Measurements from ENCODE around the gene CSF3R.

Gene CSF3R

DNA sequence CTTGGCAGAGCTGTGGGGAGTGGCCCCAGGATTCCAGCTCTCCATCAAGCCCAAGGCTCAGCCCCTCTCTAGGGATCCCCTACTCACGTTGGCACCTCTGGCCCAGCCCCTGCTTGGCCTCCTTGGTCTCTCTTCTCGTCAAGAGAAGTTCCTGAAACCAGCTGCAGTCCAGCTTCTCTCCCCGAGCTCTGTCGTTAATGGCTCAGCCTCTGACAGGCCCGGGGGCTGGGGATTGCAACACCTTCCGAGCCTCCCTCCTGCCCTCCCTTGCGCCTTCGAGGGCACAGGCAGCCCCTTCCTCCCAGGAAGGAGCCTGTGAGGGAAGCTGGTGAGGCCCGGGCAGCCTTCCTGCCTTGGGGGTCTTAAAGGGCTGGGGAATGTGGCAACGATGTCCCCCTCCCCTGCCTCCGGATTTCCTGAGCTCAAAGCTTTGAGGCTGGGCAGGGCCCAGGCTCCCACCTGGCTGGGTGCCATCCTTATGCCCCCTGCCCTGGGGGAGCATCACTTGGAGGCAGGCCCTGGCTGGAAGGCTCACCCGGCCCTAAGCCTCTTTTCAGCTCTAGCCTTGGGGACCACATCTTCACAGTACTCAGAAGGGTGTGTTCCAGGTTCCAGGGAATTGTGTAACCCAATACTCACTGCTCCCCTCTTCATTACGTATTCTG is at the start of gene CSF3R:
TSS of gene CSF3R (minus strand) at position 190 of the 665 bp plus-strand sequence. CDS start 3,417 bp downstream, outside the sequence.
- DNase-seq (ENCODE audit: low read depth) = no peak

DNA sequence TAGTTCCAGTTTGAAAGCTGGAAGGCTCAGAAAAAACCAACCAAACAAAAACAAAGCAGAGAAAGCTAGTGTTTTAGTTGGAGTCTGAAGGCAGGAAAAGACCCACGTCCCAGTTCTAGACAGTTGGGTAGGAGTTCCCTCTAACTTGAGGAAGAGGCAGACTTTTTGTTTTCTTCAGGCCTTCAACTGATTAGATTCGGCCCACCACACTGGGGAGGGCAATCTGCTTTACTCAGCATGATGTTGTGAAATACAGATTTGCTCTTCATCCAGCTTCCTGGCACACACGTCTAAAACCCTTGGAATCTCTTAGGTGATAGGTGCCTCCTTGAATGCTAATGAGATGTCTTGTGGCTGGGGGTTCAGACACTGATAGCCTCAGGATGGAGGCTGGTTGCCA is 49.1 kb upstream of the CSF3R start:
- no peak for DNase-seq (ENCODE audit: low read depth)

DNA sequence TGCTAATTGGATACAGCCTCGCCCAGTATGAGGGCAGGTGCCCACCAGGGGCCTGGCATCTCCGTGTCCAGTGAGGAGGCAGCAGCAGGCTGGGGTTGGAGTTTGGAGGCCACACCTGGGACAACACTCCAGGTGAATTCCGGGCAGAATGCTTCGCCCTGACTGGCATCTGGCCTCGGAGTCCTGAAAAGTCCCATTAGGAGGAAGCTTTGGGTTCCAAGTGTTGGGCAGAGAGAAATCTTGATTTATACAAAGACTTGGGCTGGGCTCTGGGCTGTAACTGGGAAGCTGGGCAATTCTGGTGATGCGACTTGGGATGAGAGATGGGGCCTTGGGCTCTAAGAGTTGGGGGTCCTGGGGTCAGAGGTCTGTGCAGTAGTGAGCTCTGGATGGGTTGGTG is 48.1 kb upstream of the CSF3R start:
- DNase-seq (ENCODE audit: low read depth) = no peak

DNA sequence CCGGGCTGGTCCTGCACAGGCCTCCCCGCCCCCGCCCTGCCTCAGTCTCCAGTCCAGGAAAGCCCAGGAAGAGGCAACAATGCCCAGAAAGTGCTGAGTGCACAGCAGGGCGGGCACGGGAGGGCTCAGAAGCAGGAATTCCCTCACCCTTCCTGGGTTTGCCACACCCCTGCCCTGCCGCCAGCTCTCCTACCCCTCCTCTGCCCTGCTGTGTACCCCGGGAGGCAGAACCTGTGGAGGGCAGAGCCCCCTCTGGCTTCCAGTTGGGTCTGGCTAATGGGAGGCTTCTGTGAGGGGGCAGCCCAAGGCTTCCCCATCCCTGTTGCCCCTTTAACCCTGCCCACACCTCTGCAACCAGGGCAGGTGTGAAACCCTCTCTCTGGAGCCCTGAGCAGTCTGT is 47.5 kb upstream of the CSF3R start:
- DNase-seq (ENCODE audit: low read depth) = no peak

DNA sequence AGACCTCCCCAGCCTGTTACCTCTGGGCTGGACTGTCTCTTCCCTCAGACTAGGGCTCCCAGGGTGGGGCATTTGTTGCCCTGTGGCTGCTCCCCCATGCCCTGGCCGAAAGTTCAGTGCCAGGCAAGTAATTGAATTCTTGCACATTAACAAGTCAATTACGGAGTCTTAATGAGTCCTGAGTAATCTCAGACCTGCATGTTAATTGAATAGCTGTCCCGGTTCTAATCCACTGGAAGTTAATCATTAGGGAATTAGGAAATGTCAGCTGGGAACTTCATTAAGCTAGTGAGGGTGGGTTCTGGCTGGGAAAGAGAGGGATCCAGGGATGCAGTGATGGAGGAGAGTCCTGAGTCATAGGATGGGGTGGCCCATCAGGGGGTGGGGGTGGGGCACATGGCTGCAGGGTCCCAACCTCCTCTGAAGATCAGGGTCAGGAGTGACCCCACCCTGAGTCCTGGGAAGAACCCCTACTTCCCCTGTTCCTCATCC is 47.1 kb upstream of the CSF3R start:
- DNase-seq (ENCODE audit: low read depth) = no peak

DNA sequence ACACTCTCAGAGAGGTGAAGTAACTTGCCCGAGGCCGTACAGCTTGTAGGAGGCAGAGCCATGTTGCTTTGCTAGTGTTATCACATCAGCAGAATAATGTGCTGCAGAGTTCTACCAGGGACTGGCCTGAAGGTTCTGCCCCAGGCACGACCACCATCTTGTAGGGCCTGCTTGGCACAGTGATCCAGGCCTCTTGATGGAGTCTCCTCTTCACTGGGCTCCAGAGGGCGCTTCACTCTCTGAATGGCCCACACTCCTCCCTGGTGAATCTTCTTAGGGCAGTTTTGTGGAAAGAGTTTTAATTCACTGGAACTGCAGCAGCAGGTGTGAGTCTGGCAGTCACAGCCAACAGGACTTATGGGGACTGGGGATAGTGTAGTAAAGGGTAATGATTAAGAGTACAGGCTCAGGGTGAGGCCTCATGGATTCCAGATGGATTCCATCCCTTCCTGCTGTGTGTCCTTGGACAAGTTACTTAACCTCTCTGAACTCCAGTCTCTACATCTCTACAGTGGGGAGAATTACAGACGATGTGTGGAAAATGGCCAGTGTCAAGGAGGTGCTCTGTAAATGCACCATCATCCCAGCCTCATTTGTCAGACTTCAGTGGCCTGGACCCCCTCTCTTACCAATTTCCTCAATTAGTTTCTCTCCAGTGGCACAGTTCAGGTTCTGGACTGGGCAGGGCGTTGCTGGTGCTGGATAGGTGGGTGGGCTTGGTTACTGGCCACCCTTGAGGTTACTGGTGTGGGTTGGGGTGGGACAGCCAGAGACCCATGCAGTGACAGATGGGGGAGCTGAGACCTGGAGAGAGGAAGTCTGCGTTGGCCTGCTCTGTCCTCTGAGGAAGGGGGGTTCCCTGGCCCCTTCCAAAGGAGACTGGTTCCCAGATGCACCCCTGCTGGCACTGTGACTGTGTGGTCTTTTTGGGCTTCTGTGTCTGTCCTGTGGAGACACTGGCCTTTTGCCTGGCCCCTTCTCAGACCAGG is 45.9 kb upstream of the CSF3R start:
- no peak for DNase-seq (ENCODE audit: low read depth)

DNA sequence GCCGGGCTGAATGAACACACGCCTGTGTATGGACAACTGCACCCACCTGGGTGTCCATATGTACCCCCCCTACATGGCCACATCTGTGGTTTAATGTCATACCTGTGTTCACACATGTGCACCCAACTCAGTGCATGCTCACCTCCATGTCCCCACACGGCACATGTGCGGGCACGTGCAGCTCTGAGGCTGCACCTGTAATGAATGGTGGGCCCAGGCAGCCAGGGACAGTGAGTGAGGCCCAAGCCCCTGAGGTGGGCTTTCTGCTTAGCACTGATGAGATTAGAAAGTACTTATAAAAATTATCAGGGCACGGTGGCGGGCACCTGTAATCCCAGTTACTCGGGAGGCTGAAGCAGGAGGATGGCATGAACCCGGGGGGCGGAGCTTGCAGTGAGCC is 42.5 kb upstream of the CSF3R start:
- DNase-seq (ENCODE audit: low read depth) = no peak

DNA sequence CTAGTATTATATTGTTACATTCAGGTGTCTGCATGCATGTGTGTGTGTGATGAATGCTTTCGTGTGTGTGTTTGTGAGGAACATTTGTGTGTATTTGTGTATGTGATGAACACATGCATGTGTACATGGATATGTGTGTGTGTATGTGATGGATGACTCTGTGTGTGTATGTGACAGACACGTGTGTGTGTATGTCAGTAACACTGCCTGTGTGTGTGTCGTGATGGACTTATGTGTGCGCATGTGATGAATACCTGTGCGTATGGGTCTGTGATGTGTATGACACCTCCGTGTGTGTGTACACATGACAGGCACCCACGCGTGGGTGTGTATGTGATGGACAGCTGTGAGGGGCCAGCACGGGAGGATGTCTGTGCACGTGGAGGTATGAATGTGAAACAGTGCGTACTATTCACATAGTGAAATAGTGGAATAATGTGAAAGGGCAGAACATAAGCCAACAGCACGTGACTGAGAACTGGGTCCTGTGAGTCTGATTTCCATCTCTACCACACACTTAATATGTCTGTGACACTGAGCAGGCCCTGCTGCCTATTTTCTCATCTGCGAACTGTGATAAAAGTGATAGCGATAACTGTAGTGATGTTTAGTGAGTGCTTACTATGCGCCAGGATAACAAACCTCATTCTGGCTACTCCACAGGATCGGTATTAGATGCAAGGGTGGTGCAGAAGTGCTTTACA is 41.8 kb upstream of the CSF3R start:
- DNase-seq (ENCODE audit: low read depth) = no peak

DNA sequence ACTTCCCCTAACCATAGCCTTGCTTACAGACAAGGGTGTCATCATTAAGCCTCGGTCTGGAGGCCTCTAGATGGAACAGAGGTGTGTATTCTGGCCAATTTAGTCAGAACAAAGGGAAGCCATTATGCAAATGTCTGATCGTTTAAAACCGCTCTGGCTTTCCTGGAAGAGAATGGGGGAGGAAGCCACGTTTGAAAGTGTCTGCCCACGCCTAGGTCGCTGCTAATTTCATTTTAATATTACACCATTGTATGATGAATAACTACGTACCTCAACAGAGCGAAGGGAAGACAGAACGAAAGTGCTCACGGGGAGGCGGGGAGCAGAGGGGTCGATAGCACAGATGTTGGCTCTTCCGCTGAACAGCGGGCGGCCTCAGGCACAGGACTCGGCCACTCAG is 41.1 kb upstream of the CSF3R start:
- peak; percentile 3 for DNase-seq (ENCODE audit: low read depth)

DNA sequence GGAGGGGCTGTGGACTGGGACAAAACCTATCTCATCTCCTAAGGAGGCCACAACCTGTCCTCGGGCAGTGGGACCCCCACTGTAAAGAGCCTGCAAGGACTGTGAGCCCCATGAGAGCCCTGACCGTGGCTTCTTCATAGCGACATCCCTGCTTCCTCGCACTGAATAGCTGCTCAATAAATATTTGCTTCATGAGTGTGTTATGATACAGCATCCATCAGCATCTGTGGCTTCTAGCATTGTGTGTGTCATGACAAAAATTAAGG is 40.5 kb upstream of the CSF3R start:
- no peak for DNase-seq (ENCODE audit: low read depth)

DNA sequence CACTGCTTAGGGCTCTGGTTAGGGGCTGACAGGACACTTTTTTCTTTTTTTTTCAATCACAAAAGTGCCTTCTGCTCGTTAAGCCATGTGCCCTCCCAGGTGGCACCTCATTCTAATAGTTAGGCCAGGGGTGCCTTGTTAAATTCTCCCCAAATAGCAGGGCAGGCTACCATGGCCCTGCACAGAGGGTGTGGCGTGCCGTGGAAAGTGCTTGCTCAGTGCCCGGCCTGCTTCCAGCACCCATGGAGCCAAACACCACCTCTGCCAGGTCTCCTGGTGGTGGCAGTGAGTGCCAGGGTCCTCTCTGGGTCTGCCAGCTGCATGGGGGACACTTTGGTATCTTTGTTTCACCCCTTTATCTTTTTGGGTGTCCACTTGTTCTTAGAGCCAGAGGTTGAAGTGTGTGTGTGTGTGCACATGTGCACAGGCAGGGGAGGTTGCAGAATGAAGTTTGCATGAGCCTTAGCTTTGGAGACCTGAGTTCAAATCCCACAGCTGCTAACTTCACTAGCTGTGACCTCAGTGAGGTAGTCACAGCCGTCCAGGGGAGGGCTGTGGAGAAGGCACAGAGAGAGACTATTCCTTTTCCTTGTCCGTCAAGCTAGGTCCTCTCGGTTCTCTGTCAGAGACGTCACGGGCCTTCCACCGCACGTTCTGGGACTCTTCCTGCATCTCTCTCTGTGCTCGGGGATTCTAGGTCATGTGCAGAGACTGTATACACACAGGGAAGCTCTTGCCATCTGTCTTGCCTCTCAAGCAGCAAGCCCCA is 39.9 kb upstream of the CSF3R start:
- DNase-seq (ENCODE audit: low read depth) = no peak

DNA sequence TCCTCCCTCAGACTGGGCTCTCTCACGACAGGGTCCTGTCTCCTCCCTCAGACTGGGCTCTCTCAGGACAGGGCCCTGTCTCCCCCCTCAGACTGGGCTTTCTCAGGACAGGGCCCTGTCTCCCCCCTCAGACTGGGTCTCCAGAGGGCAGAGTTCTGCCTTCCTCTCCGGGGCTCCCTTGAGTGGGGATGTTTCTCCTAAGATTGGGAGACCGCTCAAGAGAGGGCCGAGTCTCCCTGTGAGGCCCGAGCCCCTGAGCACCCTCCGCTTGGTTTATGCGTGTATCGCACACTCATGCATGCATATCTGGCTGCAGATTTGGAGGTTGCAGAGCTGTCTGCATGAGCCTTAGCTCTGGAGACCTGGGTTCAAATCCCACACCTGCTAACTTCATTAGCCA is 39.3 kb upstream of the CSF3R start:
- DNase-seq (ENCODE audit: low read depth) = no peak

DNA sequence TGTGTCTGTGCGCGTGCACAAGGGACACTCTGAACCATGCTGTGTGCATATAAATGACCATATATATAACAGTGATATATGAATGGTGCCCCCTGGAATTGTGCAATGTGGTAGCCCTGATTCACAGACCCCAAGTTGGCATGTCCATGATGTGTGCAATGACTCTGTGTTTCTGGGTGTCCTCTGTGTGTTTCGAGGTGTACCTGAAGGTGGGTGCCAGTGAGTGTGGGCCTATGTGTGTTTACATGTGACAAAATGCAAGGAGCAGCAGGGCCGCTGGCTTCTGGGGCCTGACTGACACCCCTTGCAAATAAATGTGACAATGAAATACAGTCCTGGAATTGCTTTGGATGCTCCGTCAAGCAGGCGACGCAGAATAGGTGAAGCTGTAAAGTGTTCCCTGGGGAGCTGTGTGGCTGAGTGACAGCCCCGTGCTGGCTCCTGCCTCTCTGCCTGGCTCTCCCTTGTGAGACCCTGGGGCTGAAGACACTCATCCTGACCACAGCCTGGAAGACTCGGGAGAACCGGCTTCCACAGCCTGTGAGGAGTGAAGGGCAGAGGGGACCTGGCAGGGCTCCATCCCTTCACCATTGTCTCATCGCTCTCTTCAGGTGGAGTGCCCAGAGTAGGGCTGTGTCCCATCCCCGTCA is 38.2 kb upstream of the CSF3R start:
- DNase-seq (ENCODE audit: low read depth) = no peak

DNA sequence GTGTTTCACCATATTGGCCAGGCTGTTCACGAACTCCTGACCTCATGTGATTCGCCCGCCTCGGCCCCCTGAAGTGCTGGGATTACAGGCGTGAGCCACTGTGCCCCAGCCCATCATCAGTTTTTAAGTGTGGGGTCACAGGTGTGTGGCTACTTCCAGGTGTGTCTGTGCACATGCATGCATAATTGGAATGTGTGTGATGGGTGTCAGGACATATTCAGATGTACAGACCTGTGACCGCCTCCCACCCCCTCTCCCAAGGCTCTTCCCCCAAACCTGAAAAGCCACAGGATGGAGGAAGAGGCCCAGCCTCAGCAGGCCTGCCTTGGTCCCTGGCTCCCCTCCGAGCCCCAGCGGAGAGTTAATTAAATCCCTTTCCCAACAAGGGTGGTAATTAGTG is 37.3 kb upstream of the CSF3R start:
- no peak for DNase-seq (ENCODE audit: low read depth)

DNA sequence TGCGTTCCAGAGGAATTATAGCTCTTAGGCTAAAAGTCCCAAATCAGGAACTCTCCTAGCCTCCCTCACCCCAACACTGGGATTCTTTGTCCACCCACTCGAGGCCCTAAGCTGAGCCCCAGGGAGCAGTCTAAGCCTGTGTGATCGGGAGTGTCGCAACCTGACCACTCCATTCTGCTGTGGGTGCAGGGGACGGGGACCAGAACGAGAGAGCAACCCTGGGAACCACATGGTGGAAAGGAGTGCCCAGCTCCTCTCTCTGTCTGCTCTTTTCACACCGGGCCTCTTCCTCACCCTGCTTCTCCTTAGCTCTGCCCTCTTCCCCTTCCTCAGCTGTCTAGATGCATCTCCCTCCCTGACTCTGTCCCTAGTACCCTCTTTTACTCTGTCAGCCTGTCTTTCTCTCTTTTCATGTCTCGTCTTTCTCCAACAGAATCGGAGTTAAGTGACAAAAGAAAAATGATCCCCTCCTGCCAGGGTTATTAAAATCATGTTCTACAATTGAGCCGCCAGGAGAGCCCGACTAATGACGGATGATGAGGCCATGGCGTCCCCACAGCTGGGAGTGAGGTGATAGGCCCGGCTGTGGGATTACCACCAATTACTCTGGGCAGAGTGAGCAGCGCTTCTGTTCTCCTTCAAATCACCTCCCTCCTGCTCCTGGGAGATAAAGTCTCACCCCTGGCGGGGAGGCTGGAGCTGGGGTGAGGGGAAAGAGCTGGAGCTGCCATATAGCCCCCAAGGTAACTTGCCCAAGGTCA is 34.5 kb upstream of the CSF3R start:
- DNase-seq (ENCODE audit: low read depth) = no peak

DNA sequence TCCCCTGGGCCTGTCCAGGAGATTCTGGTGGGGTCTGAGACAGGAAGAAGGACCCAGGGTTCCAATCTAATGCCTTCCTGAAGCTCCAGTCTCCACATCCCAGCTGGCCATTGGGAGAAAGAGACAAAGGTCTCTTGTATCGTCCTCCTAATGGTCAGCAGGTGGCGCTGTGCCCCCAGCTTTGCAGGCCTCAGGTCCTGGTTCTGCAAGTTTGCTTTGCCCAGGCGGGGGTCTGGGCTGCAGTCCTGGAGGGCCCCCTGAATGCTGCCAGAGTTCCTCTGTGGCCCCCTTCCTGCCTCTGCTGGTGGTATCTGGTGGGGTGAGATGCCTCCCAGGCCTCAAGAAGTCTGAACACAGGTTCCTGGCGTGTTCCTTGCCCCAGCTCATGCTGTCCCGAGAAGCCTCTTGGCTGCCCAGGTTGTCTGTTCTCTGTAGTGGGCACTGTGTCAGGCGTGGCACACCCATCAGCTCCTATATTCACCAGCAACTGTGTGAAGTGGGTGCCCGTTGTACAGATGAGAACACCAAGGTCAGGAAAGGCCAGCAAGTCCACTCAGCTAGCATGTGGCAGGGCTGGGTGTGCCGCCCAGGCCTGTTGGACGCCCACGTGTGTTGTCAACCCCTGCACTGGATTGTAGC is 33.8 kb upstream of the CSF3R start:
- DNase-seq (ENCODE audit: low read depth) = peak; percentile 4

DNA sequence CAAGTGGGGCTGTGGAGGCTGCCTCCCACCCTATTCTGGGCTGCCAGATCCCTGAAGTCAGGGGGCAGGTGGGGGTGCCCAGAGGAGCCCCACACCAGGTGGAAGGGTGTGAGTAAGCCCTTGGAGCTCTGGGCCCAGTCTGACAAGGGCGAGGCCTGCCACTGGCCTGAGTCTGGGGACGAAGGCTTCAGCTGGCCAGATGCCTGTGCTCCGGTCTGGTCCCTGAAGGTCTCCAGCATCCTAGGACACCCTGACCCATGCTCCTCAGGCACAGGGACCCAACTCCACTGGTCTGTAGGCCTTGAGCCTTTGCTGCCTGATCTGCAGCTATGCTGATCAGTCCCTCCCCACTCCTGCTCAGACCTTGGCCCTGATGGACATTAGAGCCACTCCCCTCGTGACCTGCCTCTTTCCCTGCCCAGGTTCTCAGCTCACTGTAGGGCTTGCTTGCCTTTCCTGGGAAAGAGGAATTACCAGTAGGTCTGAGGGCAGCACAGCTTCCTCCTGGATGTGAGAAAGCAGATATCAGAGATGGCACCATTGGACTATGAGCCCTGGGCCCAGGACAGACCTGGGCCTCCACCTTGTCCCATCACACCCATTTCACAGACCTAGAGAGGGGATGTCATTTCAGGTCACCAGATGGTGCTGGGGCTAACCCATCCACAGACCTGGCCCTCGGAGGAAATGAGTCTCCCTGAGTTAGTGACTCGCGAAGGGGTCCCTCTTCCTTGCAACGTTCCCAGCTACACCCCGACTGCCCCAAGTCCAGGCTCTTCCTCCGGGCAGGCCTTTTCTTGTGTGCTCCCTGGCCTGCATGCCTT is 32.8 kb upstream of the CSF3R start:
- no peak for DNase-seq (ENCODE audit: low read depth)

DNA sequence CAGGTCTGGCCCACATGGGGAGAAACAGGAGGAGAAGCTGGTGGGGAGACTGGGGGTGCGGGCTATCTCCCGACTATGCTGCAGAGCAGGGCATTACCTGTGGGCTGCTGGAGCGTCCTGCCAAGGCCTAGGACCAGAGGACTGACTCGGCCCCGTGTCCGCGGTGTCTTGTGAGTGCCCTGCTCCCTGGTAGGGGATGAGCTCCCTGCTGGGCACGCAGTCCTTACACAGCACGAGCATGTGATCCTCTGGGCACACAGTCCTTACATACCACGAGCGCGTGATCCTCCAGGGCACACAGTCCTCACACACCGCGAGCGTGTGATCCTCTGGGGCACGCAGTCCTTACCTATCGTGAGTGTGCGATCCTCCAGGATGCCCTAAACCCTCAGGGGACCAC is 31.8 kb upstream of the CSF3R start:
- DNase-seq (ENCODE audit: low read depth) = no peak

DNA sequence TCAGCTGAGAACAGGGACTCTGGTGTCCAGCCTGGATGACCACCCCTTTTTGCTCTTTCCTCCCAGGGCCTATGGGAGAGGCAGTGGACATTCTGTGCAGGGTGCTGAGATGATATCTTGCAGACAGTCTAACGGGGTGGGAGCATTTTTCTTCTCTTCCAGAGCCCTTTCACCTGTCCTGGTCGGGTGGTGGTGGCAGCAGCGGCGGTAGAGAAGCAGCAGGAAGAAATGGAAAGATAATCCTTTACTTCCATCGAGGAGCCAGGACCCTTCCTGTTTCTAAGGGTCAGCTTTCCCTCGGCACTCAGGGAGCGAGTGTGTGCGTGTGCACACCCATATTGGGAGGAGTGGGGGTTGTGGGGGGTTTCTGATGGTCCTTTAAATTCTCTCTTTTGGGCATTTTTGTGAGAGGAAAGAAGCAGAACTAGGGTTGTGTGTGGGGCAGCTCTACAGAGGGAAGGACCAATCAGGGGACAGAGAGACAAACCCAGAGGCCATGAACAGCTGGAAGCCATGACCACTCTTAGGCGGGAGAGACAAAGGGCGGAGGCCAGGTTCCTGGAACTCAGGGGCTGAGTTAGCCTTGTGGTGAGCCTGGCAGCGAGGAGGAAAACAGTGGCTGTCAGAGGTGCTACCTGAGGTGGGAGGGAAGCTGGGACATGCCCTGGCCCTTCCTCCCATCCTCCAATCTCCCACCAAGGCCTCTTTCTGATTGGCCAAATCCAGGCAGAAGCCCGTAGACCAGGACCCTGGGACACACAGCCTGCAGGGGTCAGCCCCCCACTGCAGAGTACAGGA is 31.2 kb upstream of the CSF3R start:
- DNase-seq (ENCODE audit: low read depth) = no peak
